ENCODE results near the gene C1QTNF7. TPM values are rescaled to one million over a fixed set of nuclear protein-coding genes. Genes with fewer than 3 reads are reported as not detected.

The C1QTNF7 gene
- polyA plus RNA-seq, 1 experiment = 0.06 TPM

DNA sequence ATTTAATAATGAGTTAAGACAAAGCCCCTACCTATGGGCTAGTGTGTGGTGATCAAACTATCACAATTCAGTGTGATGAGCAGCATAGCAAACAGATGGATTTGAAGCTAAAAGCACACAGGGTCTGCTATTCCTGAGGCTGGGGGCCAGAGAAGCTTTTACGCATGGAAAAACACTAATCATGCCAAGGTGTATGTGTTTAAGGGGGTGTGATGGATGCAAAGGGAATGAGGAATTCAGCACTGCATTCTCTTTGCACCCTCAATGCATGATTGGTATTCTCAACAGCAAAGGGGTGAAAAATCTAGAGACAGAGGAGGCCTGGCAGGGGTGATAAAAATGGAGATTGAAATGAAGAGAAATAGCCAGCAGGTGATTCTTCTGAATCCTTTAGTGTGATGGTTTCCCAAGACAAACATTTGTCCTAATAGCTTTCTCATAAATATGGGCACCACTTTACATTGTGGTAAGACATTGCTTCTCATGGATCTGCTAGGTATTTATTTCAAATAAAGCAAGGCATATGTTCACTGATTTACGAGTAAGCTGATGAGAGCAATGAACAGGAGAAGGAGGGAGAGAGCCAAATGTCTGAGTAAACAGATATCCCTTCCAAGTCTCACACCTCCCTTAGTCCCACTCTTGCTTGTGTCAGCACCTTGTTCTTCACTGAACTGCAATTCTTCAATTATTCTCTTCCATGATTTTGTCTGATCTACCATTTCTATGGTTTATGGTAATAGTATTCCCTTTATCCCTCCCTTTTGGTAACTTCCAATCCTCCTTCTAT is 15.7 kb downstream of the C1QTNF7 start:
- Histone ChIP-seq H3K4me3 (ENCODE audit: low read depth, low read length) (no peak overlapping the region), H3K27me3 (ENCODE audit: control insufficient read depth, insufficient read depth, low read length) (no peaks in the 10 kb centered on the region), H3K36me3 (ENCODE audit: control insufficient read depth, insufficient read depth, low read length) (no peaks in the 10 kb centered on the region)
- DNase-seq (ENCODE audit: low read depth) = no peak
- ChIA-PET CTCF (interaction anchor here (1.1 kb wide), 1 partner anchor 47 kb away, joined by 4 read pairs; no protein-coding TSS in a partner anchor), POLR2A (no interaction called here)
- TF ChIP-seq, protein P1, sequence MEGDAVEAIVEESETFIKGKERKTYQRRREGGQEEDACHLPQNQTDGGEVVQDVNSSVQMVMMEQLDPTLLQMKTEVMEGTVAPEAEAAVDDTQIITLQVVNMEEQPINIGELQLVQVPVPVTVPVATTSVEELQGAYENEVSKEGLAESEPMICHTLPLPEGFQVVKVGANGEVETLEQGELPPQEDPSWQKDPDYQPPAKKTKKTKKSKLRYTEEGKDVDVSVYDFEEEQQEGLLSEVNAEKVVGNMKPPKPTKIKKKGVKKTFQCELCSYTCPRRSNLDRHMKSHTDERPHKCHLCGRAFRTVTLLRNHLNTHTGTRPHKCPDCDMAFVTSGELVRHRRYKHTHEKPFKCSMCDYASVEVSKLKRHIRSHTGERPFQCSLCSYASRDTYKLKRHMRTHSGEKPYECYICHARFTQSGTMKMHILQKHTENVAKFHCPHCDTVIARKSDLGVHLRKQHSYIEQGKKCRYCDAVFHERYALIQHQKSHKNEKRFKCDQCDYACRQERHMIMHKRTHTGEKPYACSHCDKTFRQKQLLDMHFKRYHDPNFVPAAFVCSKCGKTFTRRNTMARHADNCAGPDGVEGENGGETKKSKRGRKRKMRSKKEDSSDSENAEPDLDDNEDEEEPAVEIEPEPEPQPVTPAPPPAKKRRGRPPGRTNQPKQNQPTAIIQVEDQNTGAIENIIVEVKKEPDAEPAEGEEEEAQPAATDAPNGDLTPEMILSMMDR (IDR thresholded peaks at IDR 0.05; ENCODE audit: insufficient read depth, low read depth, low read length) = no peak

DNA sequence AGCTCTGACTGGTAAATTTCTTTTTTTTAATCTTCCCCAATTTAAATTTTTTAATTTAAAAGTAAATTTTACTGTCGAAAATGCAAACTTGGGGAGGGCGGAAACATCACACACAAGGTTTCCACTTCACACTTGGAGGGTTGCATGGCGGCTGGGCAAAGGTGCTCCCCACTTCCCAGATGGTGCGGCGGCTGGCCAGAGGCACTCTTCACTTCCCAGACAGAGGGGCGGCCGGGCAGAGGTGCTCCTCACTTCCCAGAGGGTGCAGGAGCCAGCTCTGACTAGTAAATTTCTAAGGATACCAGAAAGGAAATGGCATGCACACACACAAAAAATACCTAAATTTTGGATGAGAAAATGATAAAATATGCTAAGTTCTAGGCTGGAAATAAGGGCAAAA is 16.4 kb downstream of the C1QTNF7 start:
- ChIA-PET CTCF (interaction anchor here (1.1 kb wide), 2 partner anchors 14 to 48 kb away, joined by 3 to 4 read pairs; no protein-coding TSS in a partner anchor), POLR2A (no interaction called here)
- Histone ChIP-seq H3K4me3 (ENCODE audit: low read depth, low read length) (no peak overlapping the region), H3K27me3 (ENCODE audit: control insufficient read depth, insufficient read depth, low read length) (no peaks in the 10 kb centered on the region), H3K36me3 (ENCODE audit: control insufficient read depth, insufficient read depth, low read length) (no peaks in the 10 kb centered on the region)
- TF ChIP-seq, protein P1 (IDR thresholded peaks at IDR 0.05; ENCODE audit: insufficient read depth, low read depth, low read length) = no peak
- DNase-seq (ENCODE audit: low read depth) = no peak

DNA sequence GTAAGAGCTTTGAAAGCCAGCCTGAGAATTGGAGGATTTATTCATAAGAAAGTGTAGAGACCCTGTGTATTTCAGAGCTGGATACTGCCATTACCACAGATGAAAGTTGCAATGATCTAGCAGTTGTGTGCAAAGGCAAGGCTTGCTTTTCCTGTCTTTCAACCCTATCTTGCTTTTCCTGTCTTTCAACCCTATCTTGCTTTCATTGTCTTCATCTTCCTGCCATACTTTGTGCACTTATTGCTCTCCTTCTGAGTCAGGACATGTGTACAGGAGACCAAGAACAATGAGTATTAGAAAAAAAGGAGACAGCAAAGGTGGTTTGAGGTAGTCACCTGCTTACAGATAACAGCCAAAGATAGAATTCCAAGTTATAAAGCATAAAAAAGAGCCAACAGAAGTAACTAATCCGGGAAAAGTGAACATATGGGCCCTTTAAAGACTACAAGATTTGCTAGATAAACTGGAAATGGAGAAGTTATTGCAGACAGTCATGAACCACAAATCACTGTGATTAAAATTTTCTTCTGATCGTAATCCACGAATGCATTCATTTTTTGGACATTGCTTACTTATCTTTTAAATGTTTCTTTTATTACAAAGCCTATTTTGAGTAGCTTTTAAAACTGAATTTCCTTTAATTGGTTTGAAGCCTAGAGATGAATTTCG is 17.2 kb downstream of the C1QTNF7 start:
- TF ChIP-seq, protein P1 (IDR thresholded peaks at IDR 0.05; ENCODE audit: insufficient read depth, low read depth, low read length) = no peak
- ChIA-PET POLR2A (no interaction called here), CTCF (interaction anchor here (1.1 kb wide), 1 partner anchor 15 kb away, joined by 3 read pairs; no protein-coding TSS in a partner anchor)
- DNase-seq (ENCODE audit: low read depth) = no peak
- Histone ChIP-seq H3K4me3 (ENCODE audit: low read depth, low read length) (no peak overlapping the region), H3K36me3 (ENCODE audit: control insufficient read depth, insufficient read depth, low read length) (no peaks in the 10 kb centered on the region), H3K27me3 (ENCODE audit: control insufficient read depth, insufficient read depth, low read length) (no peaks in the 10 kb centered on the region)

DNA sequence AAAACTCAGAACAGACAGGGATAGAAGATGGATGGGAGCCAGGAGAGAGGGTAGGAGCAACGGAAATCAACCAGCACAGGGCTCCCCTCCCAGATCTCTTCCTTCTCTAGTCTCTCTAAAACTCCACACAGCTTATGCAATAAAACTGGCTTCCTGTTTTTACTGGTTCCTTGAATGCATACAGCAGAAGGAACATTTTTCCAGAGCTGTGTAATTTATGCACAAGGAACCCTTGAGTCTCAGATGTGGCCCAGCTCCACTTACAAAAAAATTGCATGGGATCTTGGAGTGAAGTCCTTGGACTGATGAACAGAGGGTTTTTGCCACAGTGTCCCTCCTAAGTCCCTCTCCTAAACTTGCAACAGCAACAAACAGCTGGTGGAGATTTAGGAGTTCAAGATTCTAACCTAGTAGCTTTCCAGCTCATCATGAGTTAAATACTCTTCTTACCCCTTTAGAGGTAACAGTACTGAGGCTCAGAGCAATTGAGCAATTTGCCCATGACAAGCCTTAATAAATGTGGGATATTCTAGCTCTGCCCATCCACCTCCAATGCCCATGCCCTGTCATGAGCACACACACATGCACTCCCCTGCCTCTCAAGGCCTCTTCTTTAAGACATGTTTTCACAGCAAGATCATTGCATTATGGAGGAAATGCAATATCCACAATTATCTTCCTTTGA is 23.5 kb downstream of the C1QTNF7 start:
- POLR2A ChIA-PET = no interaction called here
- H3K27me3 ChIP-seq (ENCODE audit: control insufficient read depth, insufficient read depth, low read length) = no peaks in the 10 kb centered on the region
- no peaks in the 10 kb centered on the region for H3K36me3 ChIP-seq (ENCODE audit: control insufficient read depth, insufficient read depth, low read length)
- DNase-seq (ENCODE audit: low read depth) = no peak
- CTCF ChIA-PET = interaction anchor here (1.0 to 1.7 kb wide), 5 partner anchors 15 to 220 kb away, joined by 3 to 7 read pairs (median 4); no protein-coding TSS in a partner anchor
- no peak overlapping the region for H3K4me3 ChIP-seq (ENCODE audit: low read depth, low read length)
- TF ChIP-seq, protein P1 (IDR thresholded peaks at IDR 0.05; ENCODE audit: insufficient read depth, low read depth, low read length) = no peak
